C4-2B (cell line): ENCODE results near the gene DGKB.
A peak's percentile ranks its signal among the peaks of the same experiment; 100 is the strongest.

Source experiments
- H3K27ac ChIP-seq: fragments of 450-650 bp; 2 replicates; pipeline ENCODE4 v1.5.1; 2017
- CTCF ChIP-seq: fragments of 450-650 bp; conservative IDR thresholded peaks from 2 replicates; pipeline ENCODE4 v1.5.1; 2017; ENCODE audit warnings: mild to moderate bottlenecking
- ZFX ChIP-seq: fragments of 450-650 bp; IDR thresholded peaks from 2 replicates; pipeline ENCODE4 v1.6.1; 2017

The DGKB gene

GRCh38 chr7:14691597-14692203, 210.9 kb downstream of the DGKB start:
- TF ChIP-seq ZFX (no peak), CTCF (peak; percentile 92)
- H3K27ac ChIP-seq, result no peak overlapping the region

- no peak for TF ChIP-seq ZFX
- no peak for TF ChIP-seq CTCF
Observed at GRCh38 chr7:14691034-14691433, 211.5 kb downstream of the DGKB start.

GRCh38 chr7:14690486-14690885, 212.1 kb downstream of the DGKB start:
- H3K27ac ChIP-seq, result no peak overlapping the region
- no peak for TF ChIP-seq CTCF

More at GRCh38 chr7:14691034-14691433, 211.5 kb downstream of the DGKB start:
- no peak overlapping the region for H3K27ac ChIP-seq

- TF ChIP-seq CTCF, result no peak
- TF ChIP-seq ZFX, result no peak
- H3K27ac ChIP-seq, result no peak overlapping the region
Observed at GRCh38 chr7:14690075-14690474, 212.5 kb downstream of the DGKB start.

GRCh38 chr7:14688208-14688607, 214.3 kb downstream of the DGKB start:
- H3K27ac ChIP-seq, result no peak overlapping the region
- TF ChIP-seq ZFX (no peak), CTCF (no peak)

GRCh38 chr7:14687777-14688176, 214.8 kb downstream of the DGKB start:
- TF ChIP-seq CTCF (no peak), ZFX (no peak)
- no peak overlapping the region for H3K27ac ChIP-seq

- no peak overlapping the region for H3K27ac ChIP-seq
- TF ChIP-seq CTCF (no peak), ZFX (no peak)
Observed at GRCh38 chr7:14687241-14687640, 215.3 kb downstream of the DGKB start.
